Stimulated activated memory B cell treated with anti-CD40 and anti-IgM and Interleukin-4, amounts not matched to agents 10 μg/mL and 1 μg/mL and 100 μg/mL, for 72 hours (primary cell): Measurements from ENCODE around the gene SLAMF1.
A peak's percentile ranks its signal among the peaks of the same experiment; 100 is the strongest.

Source experiments
- ATAC-seq: fragments of 150-1000 bp; cut with Tn5 transposase; 2 replicates; pipeline ENCODE4 v1.10.0; 2021
- H3K27ac Mint-ChIP-seq: one replicate; pipeline ENCODE4 v1.8.0; 2022; ENCODE audit warnings: mild to moderate bottlenecking, mixed read lengths
- H3K27me3 Mint-ChIP-seq: one replicate; pipeline ENCODE4 v1.8.0; 2022; ENCODE audit warnings: mixed read lengths
- H3K36me3 Mint-ChIP-seq: one replicate; pipeline ENCODE4 v1.8.0; 2022; ENCODE audit warnings: mixed read lengths
- H3K4me1 Mint-ChIP-seq: one replicate; pipeline ENCODE4 v1.8.0; 2022; ENCODE audit warnings: mixed read lengths
- H3K4me3 Mint-ChIP-seq: one replicate; pipeline ENCODE4 v1.8.0; 2022; ENCODE audit warnings: mild to moderate bottlenecking, moderate library complexity, mixed read lengths
- H3K9me3 Mint-ChIP-seq: one replicate; pipeline ENCODE4 v1.8.0; 2022; ENCODE audit warnings: mixed read lengths

Gene SLAMF1

DNA sequence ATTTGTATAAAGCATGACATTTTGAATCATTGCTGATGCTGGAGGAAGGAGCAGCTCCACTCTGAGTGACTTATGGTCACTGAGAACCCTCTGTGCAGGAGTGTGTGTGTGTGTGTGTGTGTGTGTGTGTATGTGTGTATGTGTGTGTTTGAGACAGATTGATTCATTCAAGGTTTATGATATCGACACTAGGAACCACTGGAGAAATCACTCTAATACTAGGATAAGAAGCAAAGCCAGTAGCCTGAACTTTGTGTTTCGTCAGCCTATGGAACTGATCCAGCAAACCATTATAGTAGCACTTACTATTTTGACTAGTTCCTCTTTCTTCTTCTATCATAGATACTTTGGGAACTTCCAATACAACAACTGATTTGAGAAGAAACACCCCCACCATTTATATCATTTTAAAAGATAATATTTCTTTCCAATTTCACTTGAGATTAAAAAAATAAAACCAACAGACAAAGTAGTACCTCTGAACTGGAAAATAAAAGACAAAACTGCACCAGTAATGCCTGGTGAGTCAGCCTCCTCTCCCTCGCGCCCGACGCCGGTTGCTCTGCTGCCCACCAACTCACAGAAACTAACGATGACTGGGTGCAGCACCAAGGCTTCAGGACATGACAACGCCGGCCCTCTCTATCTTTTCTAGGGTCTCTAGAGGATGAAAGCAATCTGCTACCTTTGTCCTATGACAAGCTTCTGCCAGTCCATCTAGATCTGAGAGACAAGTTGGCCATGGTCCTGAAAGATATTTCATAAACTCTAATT, 20.9 kb downstream of the SLAMF1 start:
- peaks cover 94% of the 10 kb centered on the region for H3K4me1 Mint-ChIP-seq
- peak overlapping the region; percentile 89 for H3K27ac Mint-ChIP-seq
- H3K27me3 Mint-ChIP-seq = no peaks in the 10 kb centered on the region
- H3K36me3 Mint-ChIP-seq = peaks cover 71% of the 10 kb centered on the region
- peak overlapping the region; percentile 52 for H3K4me3 Mint-ChIP-seq
- H3K9me3 Mint-ChIP-seq = peaks cover 2% of the 10 kb centered on the region
- peak; percentile 6 for ATAC-seq

DNA sequence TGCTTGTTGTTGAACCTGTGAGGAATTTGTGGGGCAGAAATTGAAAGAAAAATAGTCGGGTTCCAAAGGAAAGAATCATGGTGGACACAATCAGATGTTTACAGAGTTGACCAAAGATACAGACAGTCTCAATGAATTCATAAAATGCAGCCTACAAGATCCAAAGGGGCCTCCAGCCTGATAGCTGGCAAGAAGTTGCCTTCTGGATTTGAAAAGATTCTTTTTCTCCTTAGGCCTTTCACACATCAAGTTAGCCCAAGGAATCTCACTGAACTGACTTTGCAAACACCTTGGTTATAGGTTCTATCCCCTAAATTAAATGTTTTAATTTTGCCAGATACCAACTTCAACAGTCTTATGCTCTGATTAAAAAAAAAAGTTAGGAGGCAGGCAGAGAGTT, 21.5 kb downstream of the SLAMF1 start:
- peaks cover 90% of the 10 kb centered on the region for H3K4me1 Mint-ChIP-seq
- no peak for ATAC-seq
- H3K27ac Mint-ChIP-seq = peak overlapping the region; percentile 89
- no peaks in the 10 kb centered on the region for H3K27me3 Mint-ChIP-seq
- H3K4me3 Mint-ChIP-seq = peak overlapping the region; percentile 68
- H3K36me3 Mint-ChIP-seq = peaks cover 65% of the 10 kb centered on the region
- peaks cover 2% of the 10 kb centered on the region for H3K9me3 Mint-ChIP-seq

DNA sequence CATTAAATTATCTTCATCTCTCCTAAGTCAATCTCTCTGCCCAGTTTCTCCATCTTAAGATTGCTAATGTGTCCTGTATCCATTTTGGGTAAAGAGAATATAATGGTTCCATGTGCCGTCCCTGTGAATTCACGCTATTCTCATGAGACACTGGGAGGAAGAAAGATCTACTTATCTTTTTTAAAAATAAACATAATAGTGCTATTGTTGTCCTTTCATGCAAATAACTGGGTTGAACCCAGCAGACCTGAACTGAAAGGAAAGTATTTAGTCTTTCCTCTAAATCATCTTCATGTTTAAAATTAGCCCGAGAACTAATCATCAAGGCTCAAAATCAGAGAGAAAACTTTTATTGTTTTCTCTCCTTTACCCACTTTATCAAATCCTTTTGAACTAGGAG, 22.4 kb downstream of the SLAMF1 start:
- peaks cover 82% of the 10 kb centered on the region for H3K4me1 Mint-ChIP-seq
- H3K36me3 Mint-ChIP-seq = peaks cover 66% of the 10 kb centered on the region
- peaks cover 2% of the 10 kb centered on the region for H3K9me3 Mint-ChIP-seq
- peak overlapping the region; percentile 89 for H3K27ac Mint-ChIP-seq
- ATAC-seq = peak; percentile 51
- no peaks in the 10 kb centered on the region for H3K27me3 Mint-ChIP-seq
- peak overlapping the region; percentile 68 for H3K4me3 Mint-ChIP-seq

DNA sequence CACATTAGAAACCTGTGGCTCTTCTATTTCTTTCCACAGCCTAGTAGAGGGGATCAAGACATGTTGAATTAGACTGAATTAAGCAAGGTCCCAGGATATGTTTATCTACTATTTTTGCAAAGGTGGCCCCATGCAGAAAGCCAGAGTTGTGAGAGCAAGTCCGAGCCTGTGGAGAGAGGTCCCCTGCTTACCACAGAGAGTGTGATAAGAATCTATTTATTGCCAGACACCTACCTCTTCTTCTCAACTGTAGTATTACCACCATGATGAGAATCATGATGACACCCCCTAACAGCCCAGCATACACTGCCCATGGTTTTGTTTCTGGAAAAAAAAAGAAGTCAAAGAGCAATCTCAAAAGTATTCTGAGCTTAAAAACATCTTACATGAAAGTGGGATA, 23.0 kb downstream of the SLAMF1 start:
- Mint-ChIP-seq H3K27me3 (no peaks in the 10 kb centered on the region), H3K9me3 (peaks cover 7% of the 10 kb centered on the region), H3K4me3 (peak overlapping the region; percentile 4), H3K4me1 (peaks cover 85% of the 10 kb centered on the region), H3K27ac (peak overlapping the region; percentile 89), H3K36me3 (peaks cover 70% of the 10 kb centered on the region)
- ATAC-seq = no peak

DNA sequence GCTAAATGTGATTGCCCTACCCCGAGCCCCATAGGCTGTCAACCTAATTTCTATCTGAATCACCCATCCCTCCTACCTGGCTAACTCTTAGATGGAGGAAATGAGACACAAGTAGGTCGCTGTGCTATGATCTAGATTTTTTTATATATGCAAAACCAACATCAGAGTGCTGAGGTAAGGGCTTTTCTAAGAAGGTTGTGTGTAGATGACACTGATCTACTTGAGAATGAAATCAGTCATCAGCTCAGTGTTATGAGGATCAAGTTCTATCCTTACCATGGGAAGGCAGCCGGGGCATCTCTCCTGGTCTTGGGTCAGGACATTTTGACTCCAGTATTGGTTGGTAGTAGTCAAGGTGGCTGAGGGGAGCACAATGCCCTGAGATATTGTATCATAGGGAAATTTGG, 23.6 kb downstream of the SLAMF1 start:
- Mint-ChIP-seq H3K27me3 (no peaks in the 10 kb centered on the region), H3K9me3 (peaks cover 7% of the 10 kb centered on the region), H3K36me3 (peaks cover 68% of the 10 kb centered on the region), H3K4me1 (peaks cover 81% of the 10 kb centered on the region), H3K4me3 (peak overlapping the region; percentile 66), H3K27ac (peak overlapping the region; percentile 89)
- peak; percentile 67 for ATAC-seq

DNA sequence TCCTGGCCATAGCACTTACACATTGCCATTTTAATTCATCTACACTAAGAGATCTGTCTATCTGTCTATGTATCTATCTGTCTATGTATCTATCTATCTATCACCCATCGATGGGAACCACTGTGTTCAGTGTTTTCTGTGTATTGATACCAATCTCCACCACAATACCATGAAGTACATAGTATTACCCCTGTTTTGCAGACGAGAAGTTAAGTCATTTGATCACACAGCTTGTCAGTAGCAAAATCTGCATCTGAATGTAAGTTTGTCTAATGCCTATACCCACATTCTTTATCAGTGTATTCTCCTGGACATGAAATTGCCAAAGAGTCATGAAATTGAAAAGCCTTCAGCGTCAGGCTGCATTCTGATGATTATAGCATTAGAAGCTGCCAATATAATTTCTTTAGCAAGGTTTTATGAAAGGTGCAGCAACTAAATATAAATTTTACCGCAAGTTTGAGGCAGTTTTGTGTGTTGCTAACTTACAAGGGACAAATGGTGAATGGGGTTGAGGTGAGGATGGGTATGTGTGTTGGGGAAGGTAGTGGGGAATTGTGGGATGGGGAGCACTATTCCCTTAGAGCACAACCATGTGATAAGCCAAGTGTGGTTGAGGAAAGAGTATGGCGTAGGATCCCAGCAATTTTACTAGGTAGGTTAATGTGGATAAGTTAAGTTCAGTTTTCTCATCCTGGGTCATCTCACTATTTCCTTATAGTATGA, 24.2 kb downstream of the SLAMF1 start:
- Mint-ChIP-seq H3K4me1 (peaks cover 75% of the 10 kb centered on the region), H3K4me3 (peak overlapping the region; percentile 16), H3K27ac (peak overlapping the region; percentile 89), H3K27me3 (no peaks in the 10 kb centered on the region), H3K9me3 (peaks cover 7% of the 10 kb centered on the region), H3K36me3 (peaks cover 68% of the 10 kb centered on the region)
- no peak for ATAC-seq

DNA sequence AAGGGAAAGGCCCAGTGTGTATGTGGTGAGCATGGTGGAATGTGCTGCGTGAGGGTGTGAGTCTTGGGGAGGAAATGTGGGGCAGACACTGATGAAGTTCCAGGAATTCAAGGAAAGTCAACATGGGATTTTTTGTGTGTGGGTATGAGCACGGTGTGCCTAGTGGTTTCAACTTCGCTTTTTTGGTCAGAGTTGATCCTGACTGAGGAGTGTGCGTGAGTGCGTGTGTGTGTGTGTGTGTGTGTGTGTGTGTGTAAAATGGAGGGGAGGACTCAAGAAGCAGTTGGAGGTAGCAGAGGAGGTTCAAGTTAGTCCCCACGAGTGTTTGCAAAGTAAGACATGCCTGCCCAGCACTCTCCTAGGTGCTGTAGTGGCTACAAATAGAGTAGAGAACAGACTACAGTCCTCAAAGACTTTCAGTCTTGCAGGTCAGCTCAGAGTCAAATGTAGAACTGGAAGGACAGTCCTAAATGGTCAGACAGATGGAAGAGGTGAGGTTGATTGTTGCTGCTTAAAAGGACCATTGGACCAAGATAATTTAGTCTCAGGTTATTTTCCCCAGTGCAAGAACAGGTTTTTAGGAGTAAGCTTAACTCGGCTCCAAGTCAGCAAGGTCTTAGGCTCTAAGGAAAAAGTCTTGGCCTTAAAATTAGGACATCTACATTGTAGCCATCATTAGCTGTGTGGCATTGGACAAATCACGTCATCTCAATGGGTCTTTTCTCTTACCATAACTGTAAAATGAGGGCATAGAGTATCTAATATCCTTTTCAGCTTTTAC, 25.0 kb downstream of the SLAMF1 start:
- peaks cover 69% of the 10 kb centered on the region for H3K4me1 Mint-ChIP-seq

DNA sequence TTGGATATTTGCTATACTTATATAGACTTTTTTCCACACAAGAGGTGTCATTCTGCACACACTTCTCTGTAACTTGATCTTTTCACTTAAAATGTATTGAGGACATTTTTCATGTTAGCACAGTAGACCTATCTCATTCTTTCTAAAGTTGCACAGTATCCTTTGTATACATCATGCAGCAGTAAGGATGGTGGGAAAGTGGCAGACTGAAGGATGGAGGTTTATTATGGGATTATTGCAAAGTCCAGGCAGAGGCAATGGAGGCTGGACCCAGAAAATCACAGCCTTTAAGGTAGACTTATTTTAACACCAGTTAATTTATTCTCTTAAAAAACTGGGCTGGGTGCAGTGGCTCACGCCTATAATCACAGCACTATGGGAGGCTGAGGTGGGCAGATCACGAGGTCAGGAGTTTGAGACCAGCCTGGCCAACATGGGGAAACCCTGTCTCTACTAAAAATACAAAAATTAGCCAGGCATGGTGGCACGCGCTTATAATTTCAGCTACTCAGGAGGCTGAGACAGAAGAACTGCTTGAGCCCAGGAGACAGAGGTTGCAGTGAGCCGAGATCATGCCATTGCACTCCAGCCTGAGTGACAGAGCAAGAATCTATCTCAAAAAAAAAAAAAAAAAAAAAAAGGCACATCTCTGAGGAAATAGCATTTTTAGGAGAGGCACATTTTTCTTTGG, 25.8 kb downstream of the SLAMF1 start:
- ATAC-seq = peak; percentile 68
- Mint-ChIP-seq H3K27ac (peak overlapping the region; percentile 89), H3K4me3 (peak overlapping the region; percentile 51), H3K27me3 (no peaks in the 10 kb centered on the region), H3K9me3 (peaks cover 5% of the 10 kb centered on the region), H3K4me1 (peaks cover 61% of the 10 kb centered on the region), H3K36me3 (peaks cover 71% of the 10 kb centered on the region)

More for the DNA sequence above, 25.0 kb downstream of the SLAMF1 start:
- H3K27ac Mint-ChIP-seq = peak overlapping the region; percentile 89
- no peaks in the 10 kb centered on the region for H3K27me3 Mint-ChIP-seq
- ATAC-seq = peak; percentile 59
- H3K9me3 Mint-ChIP-seq = peaks cover 6% of the 10 kb centered on the region
- peak overlapping the region; percentile 51 for H3K4me3 Mint-ChIP-seq
- peaks cover 71% of the 10 kb centered on the region for H3K36me3 Mint-ChIP-seq

GRCh38 chr1:160619742-160620277, 27.0 kb downstream of the SLAMF1 start:
- Mint-ChIP-seq H3K27ac (peak overlapping the region; percentile 38), H3K4me3 (no peak overlapping the region), H3K9me3 (peaks cover 5% of the 10 kb centered on the region), H3K27me3 (no peaks in the 10 kb centered on the region), H3K36me3 (peaks cover 73% of the 10 kb centered on the region), H3K4me1 (peaks cover 49% of the 10 kb centered on the region)
- ATAC-seq = no peak

- peaks cover 5% of the 10 kb centered on the region for H3K9me3 Mint-ChIP-seq
- no peaks in the 10 kb centered on the region for H3K27me3 Mint-ChIP-seq
- no peak overlapping the region for H3K4me3 Mint-ChIP-seq
- peak overlapping the region; percentile 38 for H3K27ac Mint-ChIP-seq
- no peak for ATAC-seq
- H3K4me1 Mint-ChIP-seq = peaks cover 39% of the 10 kb centered on the region
- peaks cover 70% of the 10 kb centered on the region for H3K36me3 Mint-ChIP-seq
Observed at GRCh38 chr1:160618763-160619274, 28.0 kb downstream of the SLAMF1 start.

DNA sequence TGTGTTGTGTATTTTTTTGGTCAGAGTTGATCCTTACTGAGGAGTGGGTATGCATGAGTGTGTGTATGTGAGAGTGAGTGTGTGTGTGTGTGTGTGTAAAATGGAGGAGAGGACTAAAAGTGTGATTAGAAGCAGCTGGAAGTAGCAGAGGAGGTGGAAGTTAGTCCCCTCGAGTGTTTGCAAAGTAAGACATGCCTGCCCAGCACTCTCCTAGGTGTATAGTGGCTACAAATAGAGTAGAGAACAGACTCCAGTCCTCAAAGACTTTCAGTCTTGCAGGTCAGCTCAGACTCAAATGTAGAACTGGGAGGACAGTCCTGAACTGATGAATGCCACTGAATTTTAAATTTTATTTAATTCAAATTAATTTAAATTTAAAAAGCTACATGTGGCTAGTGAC, 28.5 kb downstream of the SLAMF1 start:
- Mint-ChIP-seq H3K27ac (no peak overlapping the region), H3K27me3 (no peaks in the 10 kb centered on the region), H3K36me3 (peaks cover 70% of the 10 kb centered on the region), H3K9me3 (peaks cover 5% of the 10 kb centered on the region), H3K4me1 (peaks cover 34% of the 10 kb centered on the region), H3K4me3 (no peak overlapping the region)
- ATAC-seq = no peak

GRCh38 chr1:160615660-160616059, 31.2 kb downstream of the SLAMF1 start:
- ATAC-seq = no peak
- H3K27ac Mint-ChIP-seq = no peak overlapping the region
- peaks cover 15% of the 10 kb centered on the region for H3K4me1 Mint-ChIP-seq
- no peaks in the 10 kb centered on the region for H3K27me3 Mint-ChIP-seq
- peaks cover 74% of the 10 kb centered on the region for H3K36me3 Mint-ChIP-seq
- H3K4me3 Mint-ChIP-seq = no peak overlapping the region
- peaks cover 5% of the 10 kb centered on the region for H3K9me3 Mint-ChIP-seq

DNA sequence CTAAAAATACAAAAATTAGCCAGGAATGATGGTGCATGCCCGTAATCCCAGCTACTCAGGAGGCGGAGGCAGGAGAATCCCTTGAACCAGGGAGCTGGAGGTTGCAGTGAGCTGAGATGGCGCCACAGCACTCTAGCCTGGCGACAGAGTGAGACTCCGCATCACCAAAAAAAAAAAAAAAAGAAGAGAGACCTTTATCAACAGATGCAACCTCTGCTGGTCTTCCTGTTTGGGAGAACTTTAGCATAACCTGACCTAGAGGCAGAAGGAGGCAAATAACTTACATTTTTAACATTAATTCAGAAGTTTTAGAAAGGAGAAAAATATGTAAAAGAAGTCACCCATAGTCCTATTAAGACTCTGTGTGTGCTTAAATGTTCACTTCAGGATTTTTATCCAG, 32.4 kb downstream of the SLAMF1 start:
- Mint-ChIP-seq H3K4me1 (peaks cover 16% of the 10 kb centered on the region), H3K36me3 (peaks cover 71% of the 10 kb centered on the region), H3K27me3 (no peaks in the 10 kb centered on the region), H3K9me3 (peaks cover 5% of the 10 kb centered on the region), H3K4me3 (no peak overlapping the region), H3K27ac (no peak overlapping the region)
- ATAC-seq = no peak

GRCh38 chr1:160612613-160613218, 34.1 kb downstream of the SLAMF1 start:
- Mint-ChIP-seq H3K4me3 (no peak overlapping the region), H3K36me3 (peaks cover 70% of the 10 kb centered on the region), H3K27ac (peak overlapping the region; percentile 3), H3K4me1 (peaks cover 20% of the 10 kb centered on the region), H3K27me3 (no peaks in the 10 kb centered on the region), H3K9me3 (no peaks in the 10 kb centered on the region)
- no peak for ATAC-seq
